ENCODE data around the gene JPH3.

GRCh38 chr16:87581857-87582215 is 20.5 kb upstream of the JPH3 start:
- TF ChIP-seq ZNF274 (IDR thresholded peaks at IDR 0.05; ENCODE audit: low read depth, low read length), result no peak
- no peak for TF ChIP-seq YY1 (IDR thresholded peaks at IDR 0.05; ENCODE audit: insufficient read depth, insufficient read length)
